ENCODE measurements around the gene DEPDC1B. TPM values are rescaled to one million over a fixed set of nuclear protein-coding genes. Genes with fewer than 3 reads are reported as not detected.

The DEPDC1B gene
- total and polyA plus RNA-seq, 2 experiments from 2014 or later: 38.3 to 67.9 TPM

GRCh38 chr5:60598424-60598823, 101.5 kb downstream of the DEPDC1B start (continued):
- TF ChIP-seq REST (IDR thresholded peaks at IDR 0.05; ENCODE audit: unreplicated experiment) (no peak), EZH2phosphoT487 (IDR thresholded peaks at IDR 0.05; ENCODE audit: unreplicated experiment) (no peak), CTCF (conservative IDR thresholded peaks at IDR 0.05; ENCODE audit: low read depth in 2 of 2) (no peak), JUNB (IDR thresholded peaks at IDR 0.05; ENCODE audit: unreplicated experiment) (no peak), ETS1 (IDR thresholded peaks at IDR 0.05) (no peak), STAT1 (IDR thresholded peaks at IDR 0.05; ENCODE audit: unreplicated experiment) (no peak), NANOG (IDR thresholded peaks at IDR 0.05; ENCODE audit: borderline replicate concordance) (no peak)

- Mint-ChIP-seq H3K36me3 (ENCODE audit: low read depth) (peaks cover 16% of the 10 kb centered on the region), H3K27ac (no peak overlapping the region), H3K27me3 (ENCODE audit: insufficient read depth, low read depth, poor library complexity) (peaks cover 2% of the 10 kb centered on the region), H3K9me3 (no peaks in the 10 kb centered on the region), H3K4me3 (no peak overlapping the region), H3K4me1 (peaks cover 5% of the 10 kb centered on the region; the same call in 2 of the 3 replicates)
- no peak for TF ChIP-seq REST (IDR thresholded peaks at IDR 0.05; ENCODE audit: unreplicated experiment)
- no peak for TF ChIP-seq ZNF331 (CRISPR knock-in tag; IDR thresholded peaks at IDR 0.05; ENCODE audit: low read depth)
- no peak for TF ChIP-seq POLR2AphosphoS5 (IDR thresholded peaks at IDR 0.05; ENCODE audit: low read depth)
- TF ChIP-seq EZH2 (IDR thresholded peaks at IDR 0.05; ENCODE audit: low read depth, unreplicated experiment): no peak
- TF ChIP-seq ZNF114 (CRISPR knock-in tag; IDR thresholded peaks at IDR 0.05): no peak
- no peak for TF ChIP-seq STAT1 (IDR thresholded peaks at IDR 0.05; ENCODE audit: unreplicated experiment)
- H3F3A ChIP-seq (replicated peaks; ENCODE audit: low read depth): no peaks in the 10 kb centered on the region
- no peaks in the 10 kb centered on the region for H3K4me1 ChIP-seq (ENCODE audit: insufficient read depth)
- H3K27me3 ChIP-seq (ENCODE audit: insufficient read depth): no peaks in the 10 kb centered on the region
- H2AFZ ChIP-seq: no peak overlapping the region
- no peaks in the 10 kb centered on the region for H3K9me2 ChIP-seq (ENCODE audit: insufficient read depth)
- no peak for DNase-seq (ENCODE audit: low spot score)
- H3K36me3 ChIP-seq (ENCODE audit: insufficient read depth): no peaks in the 10 kb centered on the region
- no peak for ATAC-seq
- no peak overlapping the region for H3K4me2 ChIP-seq
- H4K20me1 ChIP-seq (replicated peaks; ENCODE audit: insufficient read depth): no peaks in the 10 kb centered on the region
- no peak overlapping the region for H3K27ac ChIP-seq (ENCODE audit: low read depth)
- no peaks in the 10 kb centered on the region for H3K79me2 ChIP-seq (replicated peaks; ENCODE audit: insufficient read depth)
- H3K4me3 ChIP-seq: no peak overlapping the region
Observed at GRCh38 chr5:60597572-60598320, 102.2 kb downstream of the DEPDC1B start.

All from GM23338 (cell line).